Measurements from ENCODE around the gene PISD.
"Not testable (repeated sequence)": the region's sequence is repeated elsewhere in the genome, so short reads cannot be mapped to it uniquely, and the experiment has no call there.

PISD gene

DNA sequence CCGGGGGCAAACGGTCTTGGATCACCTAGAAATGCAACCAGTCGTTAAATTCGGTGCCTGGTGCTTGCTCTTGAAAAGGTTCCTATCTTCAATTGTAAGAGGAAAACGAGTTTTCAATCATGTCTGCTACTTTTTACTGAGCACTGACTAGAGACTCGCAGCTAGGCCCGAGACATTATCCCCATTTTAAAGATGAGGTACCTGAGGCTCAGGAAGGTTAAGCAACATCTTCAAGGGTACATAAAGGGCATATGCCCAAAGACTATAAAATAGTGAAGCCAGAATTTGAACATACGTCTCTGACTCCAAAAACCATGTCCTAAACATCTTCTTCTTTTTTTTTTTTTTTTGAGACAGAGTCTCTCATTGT is 638 bp upstream of the PISD start:
- peak overlapping the region; percentile 95 for H2AFZ ChIP-seq (ENCODE audit: low read depth, low read length)
- H3K27me3 ChIP-seq (ENCODE audit: low read depth, low read length), result no peaks in the 10 kb centered on the region
- peak overlapping the region; percentile 89 for H3K4me2 ChIP-seq (ENCODE audit: low read length)
- peak overlapping the region; percentile 90 for H3K4me3 ChIP-seq (ENCODE audit: low read length)
- H3K79me2 ChIP-seq (ENCODE audit: low read length), result peaks cover 43% of the 10 kb centered on the region
- H3K27ac ChIP-seq (ENCODE audit: low read length), result peak overlapping the region; percentile 51
- H3K36me3 ChIP-seq (replicated peaks; ENCODE audit: low read depth, low read length), result no peaks in the 10 kb centered on the region
- H3K4me1 ChIP-seq (ENCODE audit: low read length), result peaks cover 19% of the 10 kb centered on the region
- no peak for TF ChIP-seq EZH2phosphoT487 (IDR thresholded peaks at IDR 0.05; ENCODE audit: low read depth)
- TF ChIP-seq, protein P1, sequence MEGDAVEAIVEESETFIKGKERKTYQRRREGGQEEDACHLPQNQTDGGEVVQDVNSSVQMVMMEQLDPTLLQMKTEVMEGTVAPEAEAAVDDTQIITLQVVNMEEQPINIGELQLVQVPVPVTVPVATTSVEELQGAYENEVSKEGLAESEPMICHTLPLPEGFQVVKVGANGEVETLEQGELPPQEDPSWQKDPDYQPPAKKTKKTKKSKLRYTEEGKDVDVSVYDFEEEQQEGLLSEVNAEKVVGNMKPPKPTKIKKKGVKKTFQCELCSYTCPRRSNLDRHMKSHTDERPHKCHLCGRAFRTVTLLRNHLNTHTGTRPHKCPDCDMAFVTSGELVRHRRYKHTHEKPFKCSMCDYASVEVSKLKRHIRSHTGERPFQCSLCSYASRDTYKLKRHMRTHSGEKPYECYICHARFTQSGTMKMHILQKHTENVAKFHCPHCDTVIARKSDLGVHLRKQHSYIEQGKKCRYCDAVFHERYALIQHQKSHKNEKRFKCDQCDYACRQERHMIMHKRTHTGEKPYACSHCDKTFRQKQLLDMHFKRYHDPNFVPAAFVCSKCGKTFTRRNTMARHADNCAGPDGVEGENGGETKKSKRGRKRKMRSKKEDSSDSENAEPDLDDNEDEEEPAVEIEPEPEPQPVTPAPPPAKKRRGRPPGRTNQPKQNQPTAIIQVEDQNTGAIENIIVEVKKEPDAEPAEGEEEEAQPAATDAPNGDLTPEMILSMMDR (IDR thresholded peaks at IDR 0.05; ENCODE audit: low read depth, low read length), result no peak
- H4K20me1 ChIP-seq (ENCODE audit: insufficient read depth, low read length), result peaks cover 18% of the 10 kb centered on the region; the same call in 1 of the 2 replicates
- H3K9me3 ChIP-seq (ENCODE audit: insufficient read depth, low read length), result no peaks in the 10 kb centered on the region
- H3K9ac ChIP-seq (ENCODE audit: low read length), result peak overlapping the region; percentile 67

DNA sequence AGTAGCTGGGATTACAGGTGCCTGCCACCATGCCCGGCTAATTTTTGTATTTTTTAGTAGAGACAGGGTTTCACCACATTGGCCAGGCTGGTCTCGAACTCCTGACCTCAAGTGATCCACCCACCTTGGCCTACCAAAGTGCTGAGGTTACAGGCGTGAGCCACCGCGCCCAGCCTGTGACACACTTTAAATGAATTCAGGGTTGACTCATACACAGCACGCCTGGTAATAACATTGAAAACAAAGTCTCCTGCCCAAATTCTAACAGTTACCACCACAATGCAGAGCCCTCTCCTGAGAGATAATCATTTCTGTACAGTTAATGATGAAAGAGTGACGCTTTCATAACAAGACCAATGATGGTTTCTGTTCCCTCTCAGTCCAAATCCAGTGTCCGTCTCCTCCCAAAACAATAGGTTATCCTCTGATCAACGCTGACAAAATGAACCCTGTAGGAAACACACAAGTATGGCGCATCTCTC is 1.1 kb downstream of the PISD start:
- peak overlapping the region; percentile 84 for H3K27ac ChIP-seq (ENCODE audit: low read length)
- H3K4me1 ChIP-seq (ENCODE audit: low read length), result peaks cover 19% of the 10 kb centered on the region
- peaks cover 18% of the 10 kb centered on the region; the same call in 1 of the 2 replicates for H4K20me1 ChIP-seq (ENCODE audit: insufficient read depth, low read length)
- H3K9ac ChIP-seq (ENCODE audit: low read length), result peak overlapping the region; percentile 76
- H3K79me2 ChIP-seq (ENCODE audit: low read length), result peaks cover 56% of the 10 kb centered on the region
- not testable (repeated sequence) for H2AFZ ChIP-seq (ENCODE audit: low read depth, low read length); H3K9me3 ChIP-seq (ENCODE audit: insufficient read depth, low read length); H3K27me3 ChIP-seq (ENCODE audit: low read depth, low read length); H3K36me3 ChIP-seq (replicated peaks; ENCODE audit: low read depth, low read length)
- peak overlapping the region; percentile 91 for H3K4me2 ChIP-seq (ENCODE audit: low read length)
- H3K4me3 ChIP-seq (ENCODE audit: low read length), result peak overlapping the region; percentile 90

DNA sequence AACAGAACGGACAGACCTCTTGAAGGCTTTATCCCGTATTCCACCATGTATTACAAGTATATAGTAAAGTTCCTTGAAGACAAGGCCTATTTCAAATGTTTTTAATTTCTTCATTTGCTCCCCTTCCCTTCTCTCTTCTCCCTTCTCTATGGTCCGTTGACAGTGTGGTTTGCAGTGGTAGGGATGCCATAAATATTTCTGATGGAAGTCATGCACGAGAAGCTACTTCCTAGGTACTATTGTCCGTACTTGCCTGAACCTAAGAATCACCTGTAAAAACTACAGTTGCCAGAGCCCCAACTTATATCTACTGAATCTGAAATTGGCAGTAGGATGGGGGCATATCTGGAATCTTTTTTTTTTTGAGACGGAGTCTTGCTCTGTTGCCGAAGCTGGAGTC is 2.8 kb downstream of the PISD start:
- H2AFZ ChIP-seq (ENCODE audit: low read depth, low read length), result no peak overlapping the region
- H3K4me3 ChIP-seq (ENCODE audit: low read length), result no peak overlapping the region
- TF ChIP-seq EZH2phosphoT487 (IDR thresholded peaks at IDR 0.05; ENCODE audit: low read depth), result no peak
- TF ChIP-seq, protein P1 (IDR thresholded peaks at IDR 0.05; ENCODE audit: low read depth, low read length), result no peak
- H3K27me3 ChIP-seq (ENCODE audit: low read depth, low read length), result no peaks in the 10 kb centered on the region
- peaks cover 18% of the 10 kb centered on the region; the same call in 1 of the 2 replicates for H4K20me1 ChIP-seq (ENCODE audit: insufficient read depth, low read length)
- no peaks in the 10 kb centered on the region for H3K36me3 ChIP-seq (replicated peaks; ENCODE audit: low read depth, low read length)
- no peak overlapping the region for H3K4me2 ChIP-seq (ENCODE audit: low read length)
- H3K4me1 ChIP-seq (ENCODE audit: low read length), result peaks cover 20% of the 10 kb centered on the region
- H3K79me2 ChIP-seq (ENCODE audit: low read length), result peaks cover 73% of the 10 kb centered on the region
- no peak overlapping the region for H3K27ac ChIP-seq (ENCODE audit: low read length)
- H3K9ac ChIP-seq (ENCODE audit: low read length), result no peak overlapping the region
- H3K9me3 ChIP-seq (ENCODE audit: insufficient read depth, low read length), result no peaks in the 10 kb centered on the region

DNA sequence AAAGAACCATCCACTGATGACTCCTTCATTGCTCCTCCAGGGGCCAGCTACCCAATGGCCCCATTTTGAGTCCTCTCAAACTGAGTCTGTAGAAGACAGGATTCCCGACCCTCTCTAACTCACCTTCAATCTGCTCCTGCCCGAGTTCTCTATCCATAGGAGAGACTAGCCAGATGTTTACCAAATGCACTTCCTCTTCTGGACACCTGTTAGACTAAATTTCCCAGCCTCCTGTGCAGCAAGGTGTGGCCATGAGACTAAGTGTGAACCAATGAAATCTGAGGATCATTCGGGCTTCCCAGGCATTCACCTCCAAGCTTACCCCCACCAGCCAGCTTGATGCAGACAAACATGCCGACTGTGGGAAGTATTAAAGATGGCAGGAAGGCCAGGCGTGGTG is 7.6 kb downstream of the PISD start:
- Histone ChIP-seq H3K9ac (ENCODE audit: low read length) (no peak overlapping the region), H3K9me3 (ENCODE audit: insufficient read depth, low read length) (no peaks in the 10 kb centered on the region), H3K79me2 (ENCODE audit: low read length) (peaks cover 91% of the 10 kb centered on the region), H3K4me2 (ENCODE audit: low read length) (no peak overlapping the region), H3K27ac (ENCODE audit: low read length) (no peak overlapping the region), H3K4me1 (ENCODE audit: low read length) (peaks cover 48% of the 10 kb centered on the region), H2AFZ (ENCODE audit: low read depth, low read length) (no peak overlapping the region), H3K4me3 (ENCODE audit: low read length) (no peak overlapping the region), H3K36me3 (replicated peaks; ENCODE audit: low read depth, low read length) (peaks cover 3% of the 10 kb centered on the region), H4K20me1 (ENCODE audit: insufficient read depth, low read length) (peaks cover 14% of the 10 kb centered on the region; the same call in 1 of the 2 replicates), H3K27me3 (ENCODE audit: low read depth, low read length) (no peaks in the 10 kb centered on the region)
- no peak for TF ChIP-seq EZH2phosphoT487 (IDR thresholded peaks at IDR 0.05; ENCODE audit: low read depth)
- TF ChIP-seq, protein P1 (IDR thresholded peaks at IDR 0.05; ENCODE audit: low read depth, low read length), result no peak
